Thyroid gland (tissue), 4 donors: ENCODE measurements around the gene DEFB114. TPM values are rescaled to one million over a fixed set of nuclear protein-coding genes. Genes with fewer than 3 reads are reported as not detected.

Experiments
- DNase-seq, 2 donors: peaks; one replicate each; pipeline ENCODE4 v3.0.0-alpha.2; 2019
- H3K27ac ChIP-seq, 3 donors: fragments of 200-600 bp; sonication (generic); 1 replicate in 2 of 3; 2 replicates in 1 of 3; pipeline ENCODE4 v1.5.1; 2016 to 2019; ENCODE audit warnings: mild to moderate bottlenecking in 1 of 3, moderate library complexity in 1 of 3
- H3K27me3 ChIP-seq: fragments of 200-600 bp; sonication (generic); one replicate; pipeline ENCODE4 v1.5.1; 2019
- H3K36me3 ChIP-seq, 2 donors: fragments of 200-600 bp; sonication (generic); one replicate each; pipeline ENCODE4 v1.5.1; 2016 to 2019
- H3K4me1 ChIP-seq, 2 donors: fragments of 200-600 bp; sonication (generic); one replicate each; pipeline ENCODE4 v1.5.1; 2017 to 2019
- H3K4me3 ChIP-seq, 3 donors: fragments of 200-600 bp; sonication (generic); replicated peaks in 1 of 3; 1 replicate in 2 of 3; 2 replicates in 1 of 3; pipeline ENCODE4 v1.5.1; 2016; ENCODE audit warnings: mild to moderate bottlenecking in 1 of 3
- H3K9me3 ChIP-seq: fragments of 200-600 bp; sonication (generic); one replicate; pipeline ENCODE4 v1.5.1; 2017
- CTCF ChIP-seq, 6 experiments: fragments of 200-600 bp in 3 of 6; fragments of 450-650 bp in 3 of 6; sonication (generic) in 3 of 6; IDR thresholded peaks; one replicate each; pipeline ENCODE4 v1.5.1; 2016 to 2019; ENCODE audit warnings: antibody characterized with exemption in 6 of 6, mild to moderate bottlenecking in 2 of 6, inconsistent platforms in 1 of 6, moderate library complexity in 1 of 6
- POLR2A ChIP-seq, 2 donors: fragments of 450-650 bp; IDR thresholded peaks; one replicate each; pipeline ENCODE4 v1.6.1; 2017; ENCODE audit warnings: antibody characterized with exemption in 2 of 2, mild to moderate bottlenecking in 2 of 2, moderate library complexity in 1 of 2
- WGBS, 2 donors: methylation state at CpG; one replicate each; pipeline ENCODE4 v1.1.5; 2017; 5-methylcytosine and 5-hydroxymethylcytosine counted together
- intact Hi-C: fragments of 100-400 bp; cut with DNase I; formaldehyde crosslinking; loops from one replicate; pipeline ENCODE4 v1.15.1; 2023
- total RNA-seq, 4 donors: library from RNA; depleted of rRNA; stranded (reverse); fragments of >200 nt; gene quantifications; one replicate each; pipeline ENCODE4 v1.2.3, GENCODE V29; 2016

DEFB114 gene
- total RNA-seq, 4 donors from 2014 or later: not detected

GRCh38 chr6:49969605-49970004, 5.6 kb upstream of the DEFB114 start, which contains the start of gene DEFB113:
DEFB113 (minus strand) TSS chr6:49969625; CDS start chr6:49969625, 0 bp downstream.
- intact Hi-C loops: no loop called here
- H3K4me3 ChIP-seq: no peak within 1 kb of the TSS
- no peaks in the 10 kb centered on the region for H3K4me1 ChIP-seq
- no peaks in the 10 kb centered on the region for H3K27me3 ChIP-seq
- no peaks in the 10 kb centered on the region for H3K9me3 ChIP-seq
- no peak for TF ChIP-seq CTCF (IDR thresholded peaks at IDR 0.05)
- no peak for TF ChIP-seq POLR2A (IDR thresholded peaks at IDR 0.05)
- no peaks in the 10 kb centered on the region for H3K36me3 ChIP-seq
- no peak for DNase-seq
- 62 to 73% methylated on average over 2 of the region's 2 CpGs for WGBS, 2 donors
- H3K27ac ChIP-seq: no peak within 1 kb of the TSS

- Histone ChIP-seq H3K9me3 (no peaks in the 10 kb centered on the region), H3K36me3 (no peaks in the 10 kb centered on the region), H3K4me3 (no peak overlapping the region), H3K27me3 (no peaks in the 10 kb centered on the region), H3K27ac (no peak overlapping the region), H3K4me1 (no peaks in the 10 kb centered on the region)
- TF ChIP-seq CTCF (IDR thresholded peaks at IDR 0.05) (no peak), POLR2A (IDR thresholded peaks at IDR 0.05) (no peak)
- no peak for DNase-seq
- whole genome bisulfite sequencing, 2 donors: 58 to 62% methylated on average over 2 of the region's 2 CpGs
- intact Hi-C loops: no loop called here
These were observed 2.9 kb upstream of the DEFB114 start for GRCh38 chr6:49966823-49967222.

GRCh38 chr6:49966334-49966733, 2.4 kb upstream of the DEFB114 start:
- 19 to 28% methylated on average over 2 of the region's 2 CpGs for WGBS, 2 donors
- Histone ChIP-seq H3K4me3 (no peak overlapping the region), H3K27ac (no peak overlapping the region), H3K27me3 (no peaks in the 10 kb centered on the region), H3K4me1 (no peaks in the 10 kb centered on the region), H3K36me3 (no peaks in the 10 kb centered on the region), H3K9me3 (no peaks in the 10 kb centered on the region)
- no peak for DNase-seq
- TF ChIP-seq CTCF (IDR thresholded peaks at IDR 0.05) (no peak), POLR2A (IDR thresholded peaks at IDR 0.05) (no peak)
- intact Hi-C loops: no loop called here

GRCh38 chr6:49958180-49958579, 5.8 kb downstream of the DEFB114 start:
- Histone ChIP-seq H3K4me3 (no peak overlapping the region), H3K9me3 (no peaks in the 10 kb centered on the region), H3K4me1 (no peaks in the 10 kb centered on the region), H3K27me3 (no peaks in the 10 kb centered on the region), H3K36me3 (no peaks in the 10 kb centered on the region), H3K27ac (no peak overlapping the region)
- TF ChIP-seq CTCF (IDR thresholded peaks at IDR 0.05) (no peak), POLR2A (IDR thresholded peaks at IDR 0.05) (no peak)
- 76 to 78% methylated on average over 1 of the region's 1 CpG for WGBS, 2 donors
- DNase-seq: no peak
- intact Hi-C loops: no loop called here

GRCh38 chr6:49955847-49956246, 8.1 kb downstream of the DEFB114 start:
- intact Hi-C loops: no loop called here
- H3K4me3 ChIP-seq: no peak overlapping the region
- no peak overlapping the region for H3K27ac ChIP-seq
- H3K36me3 ChIP-seq: no peaks in the 10 kb centered on the region
- no peak for TF ChIP-seq CTCF (IDR thresholded peaks at IDR 0.05)
- no peak for TF ChIP-seq POLR2A (IDR thresholded peaks at IDR 0.05)
- no peaks in the 10 kb centered on the region for H3K27me3 ChIP-seq
- no peaks in the 10 kb centered on the region for H3K4me1 ChIP-seq
- no peaks in the 10 kb centered on the region for H3K9me3 ChIP-seq
- no peak for DNase-seq
